Activated T-helper 1 cell treated with Interleukin-2 at 50 U/mL for 16 hours (primary cell): ENCODE measurements around the gene RAB5IF.
"Not testable (repeated sequence)": the region's sequence is repeated elsewhere in the genome, so short reads cannot be mapped to it uniquely, and the experiment has no call there.

Experiments
- DNase-seq: peaks from one replicate; pipeline ENCODE4 v3.0.0-alpha.2; 2020; ENCODE audit warnings: low read depth

Gene RAB5IF

DNA sequence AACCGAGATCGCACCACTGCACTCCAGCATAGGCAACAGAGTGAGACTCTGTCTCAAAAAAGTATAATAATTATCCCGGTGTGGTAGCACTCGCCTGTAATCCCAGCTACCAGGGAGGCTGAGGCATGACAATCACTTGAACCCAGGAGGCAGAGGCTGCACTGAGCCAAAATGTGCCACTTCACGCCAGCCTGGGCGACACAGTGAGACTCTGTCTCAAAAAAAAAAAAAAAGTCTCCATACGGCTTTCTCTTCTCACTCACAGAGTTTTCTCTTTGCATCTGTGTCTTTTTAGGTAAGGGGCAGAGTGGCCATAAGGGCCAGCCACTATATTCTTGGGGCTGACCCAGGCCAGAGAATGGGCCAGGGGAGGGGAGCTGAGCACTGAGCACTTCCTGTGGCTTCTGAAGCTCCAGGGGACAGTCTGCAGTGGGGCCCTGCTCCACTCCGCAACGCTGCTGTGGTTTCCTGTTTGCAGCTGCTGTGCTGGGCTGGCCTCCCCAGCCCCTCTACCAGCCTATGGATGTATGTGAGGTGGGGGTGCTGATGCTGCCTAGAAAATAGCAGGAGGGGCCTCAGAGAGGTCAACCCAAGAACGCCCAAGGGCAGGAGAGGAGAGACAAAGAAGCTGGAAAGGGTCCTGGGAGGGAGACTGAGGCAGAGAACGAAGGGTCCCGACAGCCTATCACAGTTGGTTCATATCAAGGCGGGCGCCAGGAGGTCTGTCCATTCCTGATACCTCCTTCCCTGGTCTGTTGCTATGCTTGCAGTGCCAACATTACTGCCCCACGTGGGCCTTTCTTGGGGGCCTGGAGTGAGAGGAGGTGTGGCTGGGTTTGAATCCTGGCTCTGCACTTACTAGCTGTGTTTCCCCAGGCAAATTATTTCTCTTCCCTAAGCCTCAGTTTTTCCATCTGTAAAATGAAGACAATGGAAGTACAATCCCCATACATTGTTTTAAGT is 24.4 kb downstream of the RAB5IF start:
- DNase-seq: peak; percentile 29

DNA sequence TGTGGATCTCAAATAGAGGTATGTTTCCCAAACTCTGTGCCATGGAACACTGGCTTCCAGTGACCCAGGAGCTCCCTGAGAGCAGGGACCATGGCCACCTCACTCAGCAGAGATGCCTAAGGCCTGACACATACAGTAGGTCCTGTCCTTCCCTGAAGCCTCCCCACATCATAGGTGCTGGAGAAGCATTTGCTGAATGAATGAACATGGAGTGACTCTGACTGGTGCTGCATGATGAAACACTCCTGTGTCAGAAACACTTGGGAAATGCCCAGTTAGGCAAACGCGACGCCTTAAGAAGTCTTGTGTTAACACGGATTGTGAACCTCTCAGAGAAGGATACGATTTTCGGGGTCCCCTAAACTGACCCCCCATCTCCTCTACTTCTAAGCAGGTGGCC is 26.1 kb downstream of the RAB5IF start:
- no peak for DNase-seq

DNA sequence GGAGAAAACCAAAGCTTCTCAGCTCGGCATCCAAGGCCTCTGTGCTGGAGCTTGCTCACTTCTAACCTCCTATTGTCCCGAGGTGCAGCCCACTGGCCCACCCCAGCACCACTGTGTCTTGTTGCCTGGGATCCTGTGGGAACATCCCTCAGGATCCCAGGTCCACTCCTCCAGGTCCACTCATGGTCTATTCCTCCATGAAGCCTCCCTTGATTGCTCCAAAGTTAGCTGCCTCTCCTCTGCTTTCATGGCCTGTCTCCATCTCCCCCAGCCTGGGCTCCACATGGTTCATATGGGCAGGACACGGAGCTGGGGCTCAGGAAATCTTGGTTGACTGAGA is 26.5 kb downstream of the RAB5IF start:
- no peak for DNase-seq

DNA sequence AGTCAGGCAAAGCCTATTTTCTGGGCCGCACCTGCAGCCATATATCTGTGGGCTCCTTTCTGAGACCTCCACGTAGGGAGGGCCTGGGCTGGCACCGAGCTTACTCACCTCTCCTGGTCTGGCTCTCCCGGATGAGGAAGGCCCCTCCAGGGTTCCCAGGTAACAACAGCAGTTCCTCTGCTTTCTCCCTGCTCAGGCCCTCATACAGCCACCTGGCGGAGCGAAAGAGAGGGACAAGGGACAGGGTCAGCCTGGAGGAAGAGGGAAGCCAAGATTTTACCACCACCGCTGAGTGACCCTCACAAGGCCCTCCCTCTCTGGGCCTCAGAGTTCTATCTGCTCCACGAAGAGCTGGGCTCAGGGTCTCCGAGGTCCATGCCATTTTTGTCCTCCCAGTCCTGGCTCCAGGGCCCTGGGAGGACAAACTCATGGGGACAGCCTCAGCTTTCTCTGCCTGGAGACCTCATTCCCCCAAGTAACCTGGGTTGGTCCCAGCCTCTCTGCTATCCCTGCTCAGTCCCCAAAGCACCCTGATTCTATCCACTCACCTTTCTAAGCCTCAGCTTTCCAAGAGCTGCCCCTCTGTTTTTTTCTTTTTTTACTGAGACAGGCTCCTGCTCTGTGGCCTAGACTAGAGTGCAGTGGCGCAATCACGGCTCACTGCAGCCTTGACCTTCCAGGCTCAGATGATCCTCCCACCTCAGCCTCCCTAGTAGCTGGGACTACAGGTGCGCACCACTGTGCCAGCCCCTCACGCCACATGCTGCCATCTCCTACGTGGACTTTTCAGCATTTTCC is 27.1 kb downstream of the RAB5IF start:
- no peak for DNase-seq

DNA sequence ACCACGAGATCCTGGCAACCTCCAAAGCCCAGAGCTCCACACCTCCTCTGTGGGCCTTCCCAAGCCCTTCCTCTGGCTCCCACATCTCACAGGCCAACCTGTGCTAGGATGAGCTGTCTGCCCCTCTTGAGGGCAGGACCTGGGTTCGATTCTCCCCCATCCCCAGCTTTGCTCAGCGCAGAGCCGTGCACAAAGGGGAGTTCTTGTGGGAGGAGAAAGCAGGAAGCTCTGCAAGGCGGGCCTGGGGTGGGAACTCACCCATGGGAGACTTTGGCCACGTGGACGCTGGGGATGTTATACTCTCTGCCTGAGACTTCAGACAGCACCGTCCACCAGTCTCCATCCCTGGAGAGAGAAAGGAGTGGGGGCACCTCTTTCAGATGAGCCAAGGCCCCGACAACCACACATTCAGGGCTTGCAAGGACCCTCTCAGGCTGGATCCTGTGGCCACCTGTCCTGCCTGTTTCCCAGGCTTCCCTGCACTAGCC is 27.8 kb downstream of the RAB5IF start:
- no peak for DNase-seq

DNA sequence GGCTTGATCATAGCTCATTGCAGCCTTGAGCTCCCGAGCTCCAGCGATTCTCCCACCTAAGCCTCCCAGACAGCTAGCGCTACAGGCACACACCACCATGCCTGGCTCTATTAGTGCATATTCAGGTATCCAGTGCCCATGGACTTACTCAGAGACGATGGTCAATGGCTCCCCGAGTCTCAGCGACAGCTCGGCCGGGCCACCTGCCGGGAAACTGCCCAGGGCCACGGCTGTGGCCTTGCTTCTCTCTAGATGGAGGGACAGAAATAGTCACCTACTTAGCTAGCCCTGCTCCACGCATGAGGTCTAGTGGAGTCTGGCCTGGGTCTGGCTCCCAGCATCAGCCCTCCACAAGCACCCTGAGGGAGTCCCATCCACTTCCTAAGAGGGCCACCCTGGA is 28.8 kb downstream of the RAB5IF start:
- no peak for DNase-seq

DNA sequence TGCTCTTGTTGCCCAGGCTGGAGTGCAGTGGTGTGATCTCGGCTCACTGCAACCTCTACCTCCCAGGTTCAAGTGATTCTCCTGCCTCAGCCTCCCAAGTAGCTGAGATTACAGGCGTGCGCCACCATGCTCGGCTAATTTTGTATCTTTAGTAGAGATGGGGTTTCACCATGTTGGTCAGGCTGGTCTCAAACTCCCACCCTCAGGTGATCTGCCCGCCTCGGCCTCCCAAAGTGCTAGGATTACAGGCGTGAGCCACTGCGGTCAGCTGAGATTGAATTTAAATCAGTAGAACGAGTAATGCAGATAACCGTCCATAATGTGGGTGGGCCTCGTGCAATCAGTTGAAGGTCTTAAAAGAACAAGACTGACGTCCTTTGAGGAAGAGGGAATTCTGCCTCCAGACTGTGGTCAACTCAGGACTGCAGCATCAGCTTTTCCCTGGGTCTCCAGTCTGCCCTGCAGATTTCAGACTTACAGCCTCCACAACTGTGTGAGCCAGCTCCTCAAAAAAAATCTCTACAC is 33.4 kb downstream of the RAB5IF start:
- not testable (repeated sequence) for DNase-seq

DNA sequence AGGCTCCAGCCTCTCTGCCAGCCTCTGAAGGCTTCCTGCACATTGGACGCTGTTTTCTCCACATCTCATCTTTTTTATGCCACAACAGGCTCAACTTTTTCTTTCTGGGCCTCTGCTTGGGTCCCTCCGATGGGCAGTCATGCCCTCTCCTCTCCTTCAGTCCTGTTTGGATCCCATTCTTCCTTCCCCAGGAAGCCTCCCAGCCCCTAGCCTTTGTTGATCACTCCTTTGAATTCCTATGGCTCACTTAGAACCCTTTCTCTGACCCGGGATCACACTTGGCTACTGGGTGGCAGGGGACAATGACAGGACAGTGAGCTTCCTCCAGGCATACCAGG is 35.9 kb downstream of the RAB5IF start:
- DNase-seq: no peak

DNA sequence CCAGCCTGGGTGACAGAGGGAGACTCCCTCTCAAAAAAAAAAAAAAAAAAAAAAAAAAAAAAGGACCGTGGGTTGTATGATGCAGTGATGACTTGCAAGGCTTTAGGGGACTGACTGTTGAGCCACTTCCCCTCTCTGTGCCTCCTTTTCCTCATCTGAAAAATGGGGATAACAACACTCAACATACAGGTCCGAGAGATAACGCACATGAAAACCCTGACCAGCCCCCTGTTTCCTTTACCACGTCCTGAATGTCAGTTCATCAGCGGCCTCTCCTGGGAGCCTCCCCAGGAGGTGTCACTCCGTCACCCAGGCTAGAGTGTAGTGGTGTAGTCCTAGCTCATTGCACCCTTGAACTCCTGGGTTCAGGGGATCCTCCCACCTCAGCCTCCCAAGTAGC is 36.6 kb downstream of the RAB5IF start:
- no peak for DNase-seq

DNA sequence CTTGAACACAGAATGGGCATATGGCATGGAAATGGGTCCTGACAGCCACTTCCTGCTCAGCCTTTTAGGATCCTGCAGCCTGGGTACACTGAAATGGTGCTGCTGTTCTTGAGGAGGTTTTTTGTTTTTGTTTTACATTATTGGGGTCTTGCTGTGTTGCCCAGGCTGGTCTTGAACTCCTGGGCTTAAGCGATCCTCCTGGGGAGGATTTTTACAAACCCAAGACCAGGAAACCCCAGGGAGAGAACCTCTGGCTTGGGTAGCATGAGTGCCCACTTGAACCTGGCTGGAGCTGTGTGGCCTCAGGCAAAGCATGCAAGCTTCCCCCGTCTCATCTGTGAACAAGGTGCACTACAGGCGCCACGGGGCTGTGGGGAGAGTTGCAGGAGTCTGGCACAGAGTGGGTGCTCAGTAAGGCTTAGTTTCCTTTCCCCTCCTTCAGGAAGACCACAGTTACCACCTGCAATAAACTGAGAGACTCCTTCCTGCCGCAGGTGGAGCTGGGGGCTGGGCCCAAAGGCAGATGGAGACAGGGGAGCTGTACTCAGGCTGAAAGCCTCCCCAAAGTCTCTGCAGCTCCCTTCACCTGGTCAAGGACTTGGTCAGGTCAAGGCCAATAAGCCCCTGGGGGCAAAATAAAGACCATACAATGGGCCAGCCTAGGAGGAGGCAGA is 38.6 kb downstream of the RAB5IF start:
- DNase-seq: peak; percentile 40

DNA sequence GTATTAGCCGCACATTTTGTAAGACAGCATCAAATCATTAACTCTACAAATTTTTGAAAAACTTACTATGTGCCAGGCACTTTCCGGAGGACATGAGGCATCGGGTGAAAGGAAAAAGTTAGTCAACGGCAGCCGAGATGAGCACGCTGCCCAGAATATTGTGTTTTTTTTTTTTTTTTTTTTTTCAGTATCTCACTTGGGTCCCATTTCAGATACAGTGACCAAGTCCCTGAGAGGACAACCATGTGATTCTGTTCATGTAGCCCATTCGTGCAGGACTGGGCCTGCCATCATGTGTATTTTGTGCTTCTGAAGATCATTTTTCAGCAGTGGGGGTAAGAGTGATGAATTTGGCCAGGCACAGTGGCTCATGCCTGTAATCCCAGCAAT is 39.1 kb downstream of the RAB5IF start:
- DNase-seq: no peak

DNA sequence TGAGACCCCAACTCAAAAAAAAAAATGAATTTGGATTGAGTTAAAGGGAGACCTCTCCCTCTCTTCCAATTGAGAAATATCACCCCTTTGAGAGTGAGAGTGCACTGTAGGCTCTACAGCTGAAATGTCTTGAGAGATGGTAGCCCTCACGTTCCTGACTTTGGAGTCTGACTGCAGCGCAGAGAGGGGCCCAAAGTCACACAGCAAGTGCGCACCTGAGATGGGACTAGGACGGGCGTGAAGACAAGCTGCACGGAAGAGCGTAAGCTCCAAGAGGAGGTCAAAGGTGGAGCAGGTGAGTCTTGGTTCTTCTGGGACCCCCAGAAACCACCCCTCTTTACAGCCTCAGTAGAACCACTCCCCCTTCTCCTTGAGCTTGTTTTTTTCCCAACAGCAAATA is 39.8 kb downstream of the RAB5IF start:
- DNase-seq: no peak

DNA sequence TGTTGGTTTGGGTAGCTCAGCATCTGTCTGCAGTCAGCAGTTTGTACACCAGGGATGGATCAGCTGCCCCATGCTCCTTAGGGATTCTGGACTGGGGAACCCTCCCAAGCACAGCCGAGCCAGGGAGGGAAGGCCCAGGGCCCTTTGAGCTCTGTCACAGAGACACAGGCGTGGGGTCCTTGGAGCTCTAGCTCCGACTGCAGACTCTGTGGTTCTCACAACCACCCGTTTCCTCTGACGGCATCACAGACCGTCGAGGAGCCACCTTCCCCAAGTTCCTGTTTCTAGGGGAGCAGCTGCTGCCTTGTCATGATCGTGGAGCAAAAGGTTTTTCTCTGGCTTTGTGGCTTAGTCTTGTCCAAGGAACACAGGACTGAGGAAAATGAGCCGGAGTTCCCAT is 40.4 kb downstream of the RAB5IF start, which contains the start of gene SLA2:
SLA2 (minus strand) TSS at position 199 of the 400 bp plus-strand sequence. CDS start 4,861 bp downstream, outside the sequence.
- DNase-seq: peak; percentile 51

DNA sequence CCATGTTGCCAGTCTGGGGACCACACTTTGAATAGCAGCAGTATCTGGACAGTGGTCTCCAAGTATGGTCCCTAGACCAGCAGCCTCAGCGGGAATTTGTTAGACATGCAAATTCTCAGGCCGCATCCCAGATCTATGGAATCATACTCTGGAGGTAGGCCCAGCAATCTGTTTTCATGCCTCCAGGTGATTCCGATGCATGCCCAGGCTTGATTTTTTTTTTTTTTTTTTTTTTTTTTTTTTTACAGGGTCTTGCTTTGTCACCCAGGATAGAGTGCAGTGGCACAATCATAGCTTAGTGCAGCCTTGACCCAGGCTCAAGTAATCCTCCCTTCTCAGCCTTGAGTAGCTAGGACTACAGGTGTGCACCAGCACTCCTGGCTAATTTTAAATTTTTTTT is 41.1 kb downstream of the RAB5IF start:
- DNase-seq: no peak

DNA sequence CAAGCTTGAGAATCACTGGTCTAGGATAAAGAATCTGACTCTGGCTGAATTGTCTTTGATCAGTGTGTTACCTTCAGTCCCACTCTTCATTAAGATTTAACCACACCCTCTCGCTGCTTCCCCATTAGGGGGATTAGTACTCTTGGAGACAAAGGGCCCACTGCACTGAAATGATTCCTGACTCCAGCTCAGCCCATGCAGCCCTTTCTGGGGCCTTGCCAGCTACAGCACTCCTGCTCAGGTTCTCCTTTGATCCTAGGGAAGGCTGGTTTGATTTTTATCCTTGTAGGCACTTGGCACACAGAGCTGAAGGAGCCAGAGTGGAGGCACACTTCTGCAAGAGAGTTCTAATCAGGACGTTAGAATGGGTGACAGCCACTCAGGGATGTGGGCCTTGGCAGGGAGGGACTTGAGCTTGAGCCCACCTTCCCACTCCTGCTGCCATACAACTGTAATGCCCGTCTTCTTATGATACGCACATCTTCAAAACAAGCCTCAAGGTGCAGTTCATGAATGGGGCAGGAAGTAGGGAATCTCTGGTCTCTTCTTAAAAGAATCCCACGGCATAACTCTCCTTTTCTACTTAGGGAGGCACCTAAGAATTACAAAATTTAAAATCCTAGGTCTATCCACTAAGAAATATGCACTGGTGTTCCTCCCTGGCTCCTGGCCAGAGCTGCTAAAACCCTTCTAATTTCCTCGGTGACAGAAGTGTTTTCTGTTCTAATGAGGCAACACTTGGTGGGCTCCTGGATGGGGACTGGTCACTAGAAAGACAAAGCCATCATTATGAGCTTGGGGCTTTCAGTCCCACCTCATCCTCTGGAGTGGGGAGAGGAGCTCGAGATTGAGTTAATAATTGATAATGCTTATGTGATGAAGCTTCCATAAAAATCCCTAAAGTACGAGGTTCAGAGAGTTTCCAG is 41.9 kb downstream of the RAB5IF start:
- DNase-seq: no peak

DNA sequence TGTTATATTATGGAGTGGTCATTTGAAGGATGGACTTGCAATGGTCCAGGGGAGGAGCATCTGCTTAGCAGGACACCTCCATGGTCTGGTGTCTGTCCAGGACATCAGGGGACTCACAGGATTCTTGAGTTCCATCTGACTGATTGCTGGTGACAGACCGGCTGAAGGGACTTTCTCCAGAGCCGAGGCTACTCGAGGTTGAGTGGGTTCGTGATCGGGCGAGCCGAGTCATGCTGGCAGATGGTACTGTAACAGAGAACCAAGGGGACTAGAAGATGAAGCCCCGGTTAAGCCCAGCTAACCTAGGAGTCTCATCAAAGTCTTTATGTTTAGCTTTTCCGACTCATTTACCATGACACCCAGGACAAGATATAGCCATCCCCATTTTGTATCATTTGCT is 47.9 kb downstream of the RAB5IF start:
- no peak for DNase-seq

DNA sequence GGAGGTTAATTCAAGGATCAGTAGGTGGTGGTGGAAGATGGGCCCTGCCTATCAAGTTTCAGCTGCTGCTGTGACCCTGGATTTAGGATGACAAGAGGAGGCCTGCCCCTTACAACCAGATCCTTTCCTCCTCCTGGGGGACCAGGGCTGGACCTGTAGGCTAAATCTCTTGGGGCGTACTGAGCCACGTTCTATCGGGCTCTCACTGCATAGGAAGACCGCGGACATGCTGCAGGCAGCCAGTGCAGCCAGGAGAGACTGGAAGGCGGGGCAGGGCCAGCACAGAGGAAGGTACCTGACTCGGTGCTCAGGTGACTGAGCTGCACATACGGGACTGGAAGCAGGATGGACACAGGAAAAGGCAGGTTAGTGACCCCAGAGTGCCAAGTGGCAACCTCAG is 48.9 kb downstream of the RAB5IF start:
- DNase-seq: no peak

DNA sequence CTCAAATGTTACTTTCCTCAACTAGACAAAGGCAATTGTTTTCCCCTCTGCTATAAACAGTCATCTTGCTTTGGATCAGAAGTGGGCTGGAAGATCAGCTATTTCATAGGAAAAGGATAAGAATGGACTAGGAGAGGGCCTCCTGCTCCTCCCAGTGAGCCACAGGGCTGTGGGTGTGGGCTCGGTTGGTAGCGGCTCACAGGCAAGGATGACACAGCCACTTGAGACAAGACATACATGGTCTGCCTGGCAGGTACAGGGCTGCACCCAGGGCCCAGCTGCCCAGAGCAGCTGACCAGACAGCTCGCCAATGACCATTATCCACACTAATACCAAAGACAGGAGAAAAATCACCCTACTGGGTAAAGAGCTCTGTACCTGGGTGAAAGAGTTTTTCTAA is 49.4 kb downstream of the RAB5IF start:
- DNase-seq: no peak

DNA sequence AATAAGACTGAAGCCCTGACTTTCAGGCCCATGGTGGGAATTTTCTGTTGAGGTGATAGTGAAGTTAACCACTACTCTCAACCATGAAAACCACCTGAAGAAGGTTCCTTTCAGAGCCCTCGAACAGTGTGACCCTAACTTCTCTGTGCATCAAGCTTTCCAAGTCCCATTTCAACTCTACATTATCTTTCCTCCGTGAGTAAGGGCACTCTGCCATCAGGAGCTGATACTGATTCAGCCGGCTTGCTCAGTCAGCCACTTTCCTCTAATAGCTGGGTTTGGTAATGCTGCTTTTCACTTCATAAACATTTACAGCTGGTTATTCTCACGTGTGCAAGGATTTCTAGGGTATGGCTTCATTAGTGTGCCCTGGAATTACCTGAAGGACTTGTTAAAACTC is 51.2 kb downstream of the RAB5IF start:
- no peak for DNase-seq

DNA sequence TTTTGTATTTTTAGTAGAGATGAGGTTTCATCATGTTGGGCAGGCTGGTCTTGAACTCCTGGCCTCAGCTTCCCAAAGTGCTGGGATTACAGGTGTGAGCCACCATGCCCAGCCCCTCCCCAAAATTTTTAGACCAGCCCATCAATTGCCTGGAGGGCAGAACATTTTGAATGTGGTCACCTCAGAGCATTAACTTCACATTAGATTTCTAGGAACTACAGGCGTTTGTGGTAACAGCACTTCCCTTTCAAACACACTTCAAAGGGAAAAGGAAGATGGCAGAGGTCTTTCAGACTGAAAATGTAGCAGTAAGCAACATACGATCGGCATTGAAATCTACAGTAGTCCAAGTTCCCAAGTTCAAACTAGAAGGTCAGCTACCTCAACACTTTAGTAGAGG is 52.7 kb downstream of the RAB5IF start:
- DNase-seq: no peak
